DND-41 (cell line): ENCODE measurements around the gene SELENON.

ENCODE experiments used
- ATAC-seq: fragments of 200-7000 bp; cut with Tn5 transposase; 3 replicates; pipeline ENCODE4 v1.9.1; 2021; ENCODE audit warnings: low read depth; ENCODE audit not compliant: insufficient read depth
- DNase-seq: peaks from one replicate; pipeline ENCODE4 v3.0.0-alpha.2; 2020
- H2AFZ ChIP-seq: 2 replicates; pipeline ENCODE4 v1.6.0; 2012; ENCODE audit warnings: low read depth, low read length
- H3K27ac ChIP-seq: 2 replicates; pipeline ENCODE4 v1.5.1; 2012; ENCODE audit warnings: low read length, inconsistent platforms
- H3K27me3 ChIP-seq: fragments of 200-600 bp; sonication (generic); 2 replicates; pipeline ENCODE4 v1.6.0; 2012; ENCODE audit warnings: low read length, mild to moderate bottlenecking, inconsistent platforms; ENCODE audit not compliant: insufficient read depth, poor library complexity
- H3K36me3 ChIP-seq: 2 replicates; pipeline ENCODE4 v1.5.1; 2012; ENCODE audit warnings: low read length, inconsistent platforms; ENCODE audit not compliant: insufficient read depth
- H3K4me1 ChIP-seq: 2 replicates; pipeline ENCODE4 v1.5.1; 2012; ENCODE audit warnings: mild to moderate bottlenecking, low read length; ENCODE audit not compliant: insufficient read depth
- H3K4me2 ChIP-seq: 2 replicates; pipeline ENCODE4 v1.6.0; 2012; ENCODE audit warnings: mild to moderate bottlenecking, moderate library complexity, low read length, inconsistent platforms; ENCODE audit not compliant: insufficient read depth
- H3K4me3 ChIP-seq, 2 experiments: fragments of 200-600 bp in 1 of 2; shearing (Covaris generic) in 1 of 2; 2 replicates each; pipeline ENCODE4 v1.5.1; 2012 to 2016; ENCODE audit warnings: inconsistent platforms in 2 of 2, low read length in 2 of 2, mild to moderate bottlenecking in 2 of 2, low read depth in 1 of 2, moderate library complexity in 1 of 2
- H3K79me2 ChIP-seq: 2 replicates; pipeline ENCODE4 v1.6.0; 2012; ENCODE audit warnings: low read length, inconsistent platforms; ENCODE audit not compliant: insufficient read depth
- H3K9ac ChIP-seq: 2 replicates; pipeline ENCODE4 v1.6.0; 2012; ENCODE audit warnings: low read depth, mild to moderate bottlenecking, inconsistent platforms, low read length, moderate library complexity
- H3K9me3 ChIP-seq: 2 replicates; pipeline ENCODE4 v1.5.1; 2012; ENCODE audit warnings: low read length, moderate library complexity, mild to moderate bottlenecking, inconsistent platforms; ENCODE audit not compliant: insufficient read depth, severe bottlenecking
- H4K20me1 ChIP-seq: 2 replicates; pipeline ENCODE4 v1.6.0; 2012; ENCODE audit warnings: low read length; ENCODE audit not compliant: insufficient read depth
- CTCF ChIP-seq: IDR thresholded peaks from 2 replicates; pipeline ENCODE4 v1.5.1; 2012; ENCODE audit warnings: borderline replicate concordance, low read length, moderate library complexity, mild to moderate bottlenecking; ENCODE audit not compliant: poor library complexity, severe bottlenecking; ENCODE audit errors: extremely low read depth
- EZH2 ChIP-seq: IDR thresholded peaks from 3 replicates; pipeline ENCODE4 v1.6.1; 2012; ENCODE audit warnings: borderline replicate concordance, low read depth, mild to moderate bottlenecking, moderate library complexity, low read length, inconsistent platforms; ENCODE audit not compliant: severe bottlenecking

Gene SELENON

GRCh38 chr1:25797939-25798338 is 2.1 kb upstream of the SELENON start:
- Histone ChIP-seq H2AFZ (no peak overlapping the region), H3K27ac (no peak overlapping the region), H3K27me3 (peaks cover 24% of the 10 kb centered on the region), H3K9ac (no peak overlapping the region), H4K20me1 (peaks cover 8% of the 10 kb centered on the region; the same call in 1 of the 2 replicates), H3K9me3 (no peaks in the 10 kb centered on the region), H3K4me2 (no peak overlapping the region), H3K36me3 (no peaks in the 10 kb centered on the region), H3K79me2 (no peaks in the 10 kb centered on the region), H3K4me1 (peaks cover 28% of the 10 kb centered on the region), H3K4me3 (no peak overlapping the region)
- peak; percentile 61 for TF ChIP-seq CTCF
- TF ChIP-seq EZH2, result no peak
- DNase-seq, result peak; percentile 36
- no peak for ATAC-seq

- no peak overlapping the region for H3K9ac ChIP-seq
- no peaks in the 10 kb centered on the region for H3K36me3 ChIP-seq
- no peak for ATAC-seq
- H3K4me2 ChIP-seq, result no peak overlapping the region
- peaks cover 8% of the 10 kb centered on the region; the same call in 1 of the 2 replicates for H4K20me1 ChIP-seq
- H3K27me3 ChIP-seq, result peaks cover 24% of the 10 kb centered on the region
- peaks cover 28% of the 10 kb centered on the region for H3K4me1 ChIP-seq
- H3K79me2 ChIP-seq, result no peaks in the 10 kb centered on the region
- TF ChIP-seq EZH2 (no peak), CTCF (no peak)
- H3K9me3 ChIP-seq, result no peaks in the 10 kb centered on the region
- no peak overlapping the region for H2AFZ ChIP-seq
- DNase-seq, result no peak
- no peak overlapping the region for H3K27ac ChIP-seq
- H3K4me3 ChIP-seq, result no peak overlapping the region
These were observed 1.2 kb upstream of the SELENON start for GRCh38 chr1:25798666-25799351.

GRCh38 chr1:25799352-25799934 is 550 bp upstream of the SELENON start:
- ATAC-seq (no peak), DNase-seq (no peak)
- Histone ChIP-seq H2AFZ (peak overlapping the region; percentile 51; the same call in 1 of the 2 replicates), H3K27me3 (peaks cover 24% of the 10 kb centered on the region), H3K4me3 (peak overlapping the region in 1 of 2 experiments; percentile 52; a peak in 2 of 4 replicates), H3K79me2 (no peaks in the 10 kb centered on the region), H3K4me1 (peaks cover 28% of the 10 kb centered on the region), H4K20me1 (peaks cover 8% of the 10 kb centered on the region; the same call in 1 of the 2 replicates), H3K9me3 (no peaks in the 10 kb centered on the region), H3K4me2 (peak overlapping the region; percentile 71), H3K27ac (no peak overlapping the region), H3K36me3 (no peaks in the 10 kb centered on the region), H3K9ac (peak overlapping the region; percentile 37; the same call in 1 of the 2 replicates)
- TF ChIP-seq EZH2 (no peak), CTCF (no peak)
